WTC11 (cell line): Measurements from ENCODE around the gene PNP. TPM values are rescaled to one million over a fixed set of nuclear protein-coding genes. Genes with fewer than 3 reads are reported as not detected.

Source experiments
- AFF4 ChIP-seq: sonication (generic); formaldehyde crosslinking; IDR thresholded peaks from 2 replicates; pipeline ENCODE4 v1.8.1; 2023; ENCODE audit warnings: mild to moderate bottlenecking, missing genetic modification reagents, borderline replicate concordance
- AR ChIP-seq: fragments of 250-450 bp; sonication (Bioruptor Pico); IDR thresholded peaks from 2 replicates; pipeline ENCODE4 v1.9.0; 2021; ENCODE audit warnings: mild to moderate bottlenecking
- ATF3 ChIP-seq: sonication (generic); formaldehyde crosslinking; conservative IDR thresholded peaks from 2 replicates; pipeline ENCODE4 v1.8.1; 2022; ENCODE audit warnings: mild to moderate bottlenecking, missing genetic modification reagents
- E2F1 ChIP-seq: sonication (generic); formaldehyde crosslinking; IDR thresholded peaks from 2 replicates; pipeline ENCODE4 v1.8.0; 2022; ENCODE audit warnings: mild to moderate bottlenecking, missing genetic modification reagents
- E2F5 ChIP-seq: sonication (generic); formaldehyde crosslinking; IDR thresholded peaks from 2 replicates; pipeline ENCODE4 v1.8.1; 2022; ENCODE audit warnings: mild to moderate bottlenecking, moderate library complexity, missing genetic modification reagents
- ELF4 ChIP-seq: sonication (generic); formaldehyde crosslinking; IDR thresholded peaks from 2 replicates; pipeline ENCODE4 v1.8.1; 2022; ENCODE audit warnings: low read depth, mild to moderate bottlenecking, moderate library complexity, missing genetic modification reagents
- FOXP1 ChIP-seq: sonication (generic); formaldehyde crosslinking; IDR thresholded peaks from 2 replicates; pipeline ENCODE4 v1.8.0; 2022; ENCODE audit warnings: missing genetic modification reagents, mild to moderate bottlenecking, moderate library complexity, borderline replicate concordance
- GRHL2 ChIP-seq: fragments of 250-450 bp; sonication (Bioruptor Pico); IDR thresholded peaks from 2 replicates; pipeline ENCODE4 v1.8.0; 2022; ENCODE audit warnings: mild to moderate bottlenecking, moderate library complexity; ENCODE audit not compliant: insufficient replicate concordance, severe bottlenecking
- GTF2I ChIP-seq: fragments of 250-450 bp; sonication (Bioruptor Pico); conservative IDR thresholded peaks from 2 replicates; pipeline ENCODE4 v1.4.0; 2021; ENCODE audit warnings: mild to moderate bottlenecking
- HMGA2 ChIP-seq: fragments of 250-450 bp; sonication (Bioruptor Pico); IDR thresholded peaks from 2 replicates; pipeline ENCODE4 v1.4.0; 2021; ENCODE audit warnings: mild to moderate bottlenecking, moderate library complexity
- HMGXB4 ChIP-seq: sonication (generic); formaldehyde crosslinking; IDR thresholded peaks from 2 replicates; pipeline ENCODE4 v1.8.1; 2023; ENCODE audit warnings: mild to moderate bottlenecking, moderate library complexity, missing genetic modification reagents
- JAZF1 ChIP-seq: fragments of 250-450 bp; sonication (Bioruptor Pico); IDR thresholded peaks from 2 replicates; pipeline ENCODE4 v1.9.0; 2021; ENCODE audit warnings: moderate library complexity, mild to moderate bottlenecking, inconsistent platforms
- JUN ChIP-seq: sonication (generic); formaldehyde crosslinking; IDR thresholded peaks from 2 replicates; pipeline ENCODE4 v1.8.0; 2023; ENCODE audit warnings: mild to moderate bottlenecking, missing genetic modification reagents
- MLX ChIP-seq: sonication (generic); formaldehyde crosslinking; IDR thresholded peaks from 2 replicates; pipeline ENCODE4 v1.8.1; 2023; ENCODE audit warnings: mild to moderate bottlenecking, missing genetic modification reagents, moderate library complexity
- MXD4 ChIP-seq: fragments of 250-450 bp; sonication (Bioruptor Pico); IDR thresholded peaks from 2 replicates; pipeline ENCODE4 v1.8.0; 2021; ENCODE audit warnings: mild to moderate bottlenecking, moderate library complexity, borderline replicate concordance
- NFYB ChIP-seq: sonication (generic); formaldehyde crosslinking; conservative IDR thresholded peaks from 2 replicates; pipeline ENCODE4 v1.8.0; 2022; ENCODE audit warnings: low read depth, missing genetic modification reagents
- OVOL2 ChIP-seq: fragments of 250-450 bp; sonication (Bioruptor Pico); IDR thresholded peaks from 2 replicates; pipeline ENCODE4 v1.9.0; 2021; ENCODE audit warnings: mild to moderate bottlenecking, borderline replicate concordance
- PREB ChIP-seq: sonication (generic); formaldehyde crosslinking; IDR thresholded peaks from 2 replicates; pipeline ENCODE4 v1.8.1; 2022; ENCODE audit warnings: mild to moderate bottlenecking, missing genetic modification reagents, moderate library complexity, borderline replicate concordance
- PRRX2 ChIP-seq: fragments of 250-450 bp; sonication (Bioruptor Pico); IDR thresholded peaks from 2 replicates; pipeline ENCODE4 v1.8.0; 2021; ENCODE audit warnings: mild to moderate bottlenecking
- TEAD1 ChIP-seq: sonication (generic); formaldehyde crosslinking; IDR thresholded peaks from 2 replicates; pipeline ENCODE4 v1.8.0; 2022; ENCODE audit warnings: mild to moderate bottlenecking, missing genetic modification reagents
- USF2 ChIP-seq: sonication (generic); formaldehyde crosslinking; IDR thresholded peaks from 2 replicates; pipeline ENCODE4 v1.8.1; 2023; ENCODE audit warnings: mild to moderate bottlenecking, missing genetic modification reagents, moderate library complexity
- ZNF512 ChIP-seq: sonication (generic); formaldehyde crosslinking; IDR thresholded peaks from 2 replicates; pipeline ENCODE4 v1.8.1; 2022; ENCODE audit warnings: missing genetic modification reagents, borderline replicate concordance
- total RNA-seq: library from RNA; stranded (reverse); gene quantifications from 3 replicates; pipeline ENCODE4 v1.2.3, GENCODE V29; 2021

Gene PNP
- total RNA-seq, 1 experiment from 2014 or later, result 95.8 TPM

GRCh38 chr14:20454516-20455354 lies 14.5 kb upstream of the PNP start, which contains the start of the genes APEX1 and OSGEP (continued):
- TF ChIP-seq ELF4 (CRISPR knock-in tag) (no peak), E2F1 (CRISPR knock-in tag) (no peak), HMGA2 (CRISPR knock-in tag) (no peak), HMGXB4 (peak; percentile 66; the same call in 1 of the 2 replicates), NFYB (peak; percentile 78), ATF3 (CRISPR knock-in tag) (no peak), JAZF1 (CRISPR knock-in tag) (no peak), AR (CRISPR knock-in tag) (no peak), USF2 (peak; percentile 100), FOXP1 (CRISPR knock-in tag) (no peak), MLX (no peak), E2F5 (CRISPR knock-in tag) (no peak; the same call in 1 of the 2 replicates), OVOL2 (no peak), PRRX2 (CRISPR knock-in tag) (no peak), GTF2I (no peak), PREB (no peak), JUN (CRISPR knock-in tag) (no peak), GRHL2 (CRISPR knock-in tag) (no peak), TEAD1 (CRISPR knock-in tag) (peak; percentile 20; the same call in 1 of the 2 replicates), MXD4 (CRISPR knock-in tag) (no peak), AFF4 (no peak; the same call in 1 of the 2 replicates), ZNF512 (CRISPR knock-in tag) (no peak)
